HG03442 (cell line): ENCODE data around the gene TOP2A.

Experiments used
- ATAC-seq: cut with Tn5 transposase; IDR thresholded peaks from one replicate; pipeline ENCODE4 v1.9.1; 2021; ENCODE audit warnings: mild to moderate bottlenecking, moderate library complexity; ENCODE audit not compliant: unreplicated experiment

TOP2A gene

DNA sequence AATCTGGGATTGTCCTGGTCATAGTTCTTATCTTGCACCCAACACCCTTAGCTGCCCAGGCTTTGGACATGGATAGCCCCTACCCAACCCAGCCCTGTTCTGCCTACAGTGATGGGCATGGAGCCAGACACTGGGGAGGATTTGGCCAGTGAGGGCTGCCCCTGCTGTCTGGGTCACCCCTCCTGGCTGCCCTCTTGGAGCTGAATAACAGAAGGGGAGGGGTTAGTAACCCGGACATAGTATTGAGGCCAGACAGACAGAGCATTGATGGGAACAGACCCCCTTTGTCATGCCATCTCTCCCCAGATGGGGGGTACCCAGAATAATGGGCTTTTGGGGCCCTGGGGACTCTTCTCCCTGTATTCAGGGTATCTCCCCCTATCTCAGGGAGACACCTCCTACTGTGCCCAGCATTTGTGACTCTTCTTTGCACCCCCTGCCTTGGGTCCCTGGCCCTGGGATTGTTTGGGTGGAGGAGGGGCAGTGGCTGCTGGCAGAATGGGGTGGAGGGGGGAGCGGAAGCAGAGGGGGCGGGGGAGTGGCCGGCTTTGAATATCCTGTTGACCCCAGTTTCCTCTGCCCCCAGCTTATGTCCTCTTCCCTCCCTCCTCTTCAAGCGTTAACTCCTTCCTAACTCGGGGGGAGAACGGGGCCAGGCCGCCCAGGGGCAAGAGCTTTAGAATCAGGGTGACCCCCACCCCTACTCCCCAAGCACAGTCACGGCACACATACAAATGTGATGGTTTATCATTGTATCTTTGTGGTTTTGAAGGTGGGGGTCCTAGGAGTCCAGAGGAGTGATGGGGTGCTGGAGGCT lies 70.2 kb downstream of the TOP2A start:
- ATAC-seq = no peak

DNA sequence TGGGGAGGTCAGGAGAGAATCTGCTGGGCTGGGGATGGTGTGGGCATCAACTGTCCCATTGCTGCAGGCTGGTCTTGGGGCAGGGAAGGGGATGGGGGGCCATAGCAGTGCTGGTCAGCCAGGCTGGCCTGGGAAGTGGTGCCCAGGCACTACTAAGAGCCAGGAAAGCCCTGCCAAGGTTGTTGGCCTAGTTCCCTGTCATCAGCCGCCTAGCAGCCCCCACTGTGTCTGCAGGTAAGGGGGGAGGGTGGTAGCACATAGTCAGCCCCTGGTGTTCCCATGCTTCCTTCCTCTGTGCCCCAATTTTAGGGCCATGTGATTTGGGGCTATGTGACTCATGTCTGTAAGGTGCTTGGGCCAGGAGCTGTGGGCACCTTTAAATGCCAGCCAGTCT lies 70.9 kb downstream of the TOP2A start:
- no peak for ATAC-seq

DNA sequence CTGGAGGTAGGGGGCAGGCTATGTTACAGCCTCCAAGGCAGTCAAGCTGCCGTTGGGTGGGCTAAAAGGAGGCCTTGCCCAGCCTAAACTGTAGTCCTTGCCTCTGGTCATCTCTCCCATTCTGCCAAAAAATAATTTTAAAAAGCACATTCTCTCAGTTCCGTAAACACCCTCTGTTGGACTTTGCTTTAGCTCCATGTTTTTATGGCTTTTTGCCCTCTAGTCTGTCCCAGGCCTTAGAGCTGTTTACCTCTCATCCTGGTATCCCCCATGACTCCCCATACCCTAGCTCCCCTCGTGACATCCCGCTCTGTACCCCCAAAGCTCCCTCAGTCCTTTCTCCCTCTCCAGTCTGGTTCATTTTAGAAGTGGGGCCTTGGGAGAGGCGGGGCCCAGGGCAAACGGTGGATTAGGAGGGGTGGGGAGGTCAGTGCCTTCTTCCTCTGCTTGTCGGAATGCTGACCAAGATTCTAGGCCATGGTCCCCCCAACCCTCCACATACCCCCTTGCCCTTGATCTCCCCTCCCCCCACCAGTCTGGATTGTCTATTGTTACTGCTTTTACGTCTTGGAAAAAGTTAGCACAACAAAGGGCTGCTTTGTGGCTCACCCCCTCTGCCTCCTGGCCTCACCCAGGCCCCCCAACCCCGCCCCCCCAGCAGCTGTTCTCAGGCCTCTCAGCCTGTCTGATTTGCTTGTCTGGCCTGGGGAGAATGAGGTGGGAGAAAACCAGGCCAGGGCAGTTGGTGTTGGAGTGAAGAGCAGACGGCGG lies 71.5 kb downstream of the TOP2A start:
- no peak for ATAC-seq

DNA sequence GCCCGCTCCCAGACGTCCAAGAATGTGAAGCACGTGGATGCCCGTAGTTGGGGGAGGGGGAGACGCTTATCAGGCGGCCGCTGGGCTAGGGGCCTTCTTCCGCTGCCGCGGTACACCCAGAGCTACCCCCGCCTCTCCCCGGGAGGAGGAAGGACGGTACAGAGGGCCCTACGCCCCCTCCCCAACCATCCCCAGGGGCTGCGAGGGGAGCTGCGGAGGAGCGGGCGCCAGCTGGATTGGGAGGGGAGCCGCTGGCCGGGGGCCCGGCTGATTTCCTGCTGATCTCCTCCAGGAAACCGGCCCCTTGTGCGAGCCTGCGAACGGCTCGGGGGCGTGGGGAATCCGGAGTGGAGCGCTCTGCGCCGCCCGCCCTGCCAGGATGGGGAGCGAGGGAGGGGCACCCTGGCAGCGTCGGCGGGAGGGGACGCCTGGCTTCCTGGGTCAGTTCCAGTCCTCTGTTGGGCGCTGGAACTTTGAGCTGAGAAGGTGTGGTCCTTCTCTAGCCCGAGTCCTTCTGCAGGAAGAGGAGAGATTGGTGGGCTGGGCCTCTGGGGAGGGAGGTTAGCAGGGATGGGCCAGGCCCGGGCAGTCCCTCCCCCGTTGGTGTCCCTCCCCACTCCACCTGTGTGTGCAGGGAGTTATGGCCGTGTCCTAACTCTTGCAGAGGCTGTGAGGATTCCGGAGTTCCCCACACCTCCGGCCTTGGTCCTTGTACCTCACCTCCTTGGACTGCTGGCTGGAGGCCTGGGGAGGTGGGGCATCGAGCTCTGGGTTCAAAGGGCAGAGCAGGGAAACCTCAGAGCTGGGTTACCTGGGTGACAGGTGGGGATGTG lies 72.3 kb downstream of the TOP2A start:
- no peak for ATAC-seq

DNA sequence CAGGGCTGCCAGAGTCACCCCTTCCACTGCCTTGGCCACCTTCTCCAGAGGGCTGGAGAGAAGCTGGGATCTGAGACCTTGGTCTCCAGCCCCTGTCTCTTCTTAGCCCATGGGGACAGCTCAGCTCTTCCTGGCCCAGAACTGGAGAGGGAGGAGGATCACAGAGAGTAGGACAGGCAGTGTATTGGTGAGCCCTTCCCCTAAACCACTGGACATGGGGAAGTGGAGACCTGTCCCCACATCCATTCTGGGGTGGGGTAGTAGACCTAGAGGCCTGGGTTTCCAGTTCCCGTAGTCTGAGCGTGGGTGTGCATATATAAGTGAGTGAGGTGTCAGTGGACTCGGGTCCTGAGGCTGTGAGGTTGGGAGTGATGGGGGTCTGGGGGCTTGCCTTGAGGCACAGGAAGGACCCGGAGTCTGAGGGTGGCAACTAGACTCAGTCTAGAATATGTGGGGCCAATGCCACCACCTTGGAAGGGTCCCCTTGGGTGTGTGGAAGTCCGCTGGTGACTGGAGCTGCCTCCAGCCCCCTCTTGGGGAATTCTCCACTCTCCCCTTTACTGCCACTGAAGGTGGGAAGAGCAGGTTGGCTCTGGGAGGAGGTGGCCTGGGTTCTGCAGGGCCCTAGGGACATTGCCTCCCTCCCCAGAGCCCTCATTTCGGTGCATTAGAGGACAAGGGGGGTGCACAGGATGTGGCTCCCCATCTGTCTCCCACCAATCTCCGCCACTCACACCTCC lies 73.1 kb downstream of the TOP2A start:
- no peak for ATAC-seq

DNA sequence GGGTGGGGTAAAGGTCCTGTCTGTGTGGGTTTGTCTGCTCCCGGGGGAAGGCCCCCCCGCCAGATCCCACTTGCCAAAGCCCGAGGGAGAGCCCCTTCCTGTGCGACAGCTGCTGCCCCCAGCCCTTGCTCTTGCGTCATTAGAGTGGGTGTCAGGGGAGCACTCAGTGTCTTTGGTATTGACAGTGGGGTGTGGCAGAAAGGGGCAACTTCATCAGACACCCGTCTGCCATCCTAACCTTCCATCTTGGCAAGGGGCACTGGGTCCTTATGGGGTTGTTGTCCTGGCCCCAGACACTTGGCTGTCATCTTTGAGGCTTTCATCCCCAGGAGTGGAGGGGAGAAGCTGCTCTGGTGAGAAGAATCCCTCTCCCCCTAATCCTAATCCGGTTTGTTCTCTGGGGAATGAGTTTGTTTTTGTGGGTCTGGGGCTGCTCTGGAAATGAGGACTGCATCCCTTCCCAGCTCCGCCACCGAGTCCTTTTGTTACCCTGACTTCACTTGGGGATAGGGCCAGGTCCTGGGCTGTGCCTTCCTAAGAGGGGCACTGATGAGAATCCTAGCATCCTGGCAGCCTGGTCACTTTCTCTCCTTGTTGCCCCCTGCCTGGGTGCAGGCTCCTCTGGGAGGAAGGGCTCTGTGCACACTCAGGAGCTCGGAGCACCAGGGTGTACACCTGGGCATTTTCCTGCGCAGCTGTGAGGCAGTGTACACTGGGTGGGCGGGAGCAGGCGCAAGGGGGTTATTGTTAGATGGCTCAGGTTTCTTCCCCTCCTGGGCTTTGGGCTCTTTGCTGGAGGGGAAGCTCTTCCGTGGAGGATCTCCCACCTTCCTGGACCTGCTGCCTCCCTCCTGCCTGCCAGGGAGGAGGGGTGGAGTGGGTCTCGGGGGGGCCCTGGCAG lies 74.2 kb downstream of the TOP2A start:
- no peak for ATAC-seq

DNA sequence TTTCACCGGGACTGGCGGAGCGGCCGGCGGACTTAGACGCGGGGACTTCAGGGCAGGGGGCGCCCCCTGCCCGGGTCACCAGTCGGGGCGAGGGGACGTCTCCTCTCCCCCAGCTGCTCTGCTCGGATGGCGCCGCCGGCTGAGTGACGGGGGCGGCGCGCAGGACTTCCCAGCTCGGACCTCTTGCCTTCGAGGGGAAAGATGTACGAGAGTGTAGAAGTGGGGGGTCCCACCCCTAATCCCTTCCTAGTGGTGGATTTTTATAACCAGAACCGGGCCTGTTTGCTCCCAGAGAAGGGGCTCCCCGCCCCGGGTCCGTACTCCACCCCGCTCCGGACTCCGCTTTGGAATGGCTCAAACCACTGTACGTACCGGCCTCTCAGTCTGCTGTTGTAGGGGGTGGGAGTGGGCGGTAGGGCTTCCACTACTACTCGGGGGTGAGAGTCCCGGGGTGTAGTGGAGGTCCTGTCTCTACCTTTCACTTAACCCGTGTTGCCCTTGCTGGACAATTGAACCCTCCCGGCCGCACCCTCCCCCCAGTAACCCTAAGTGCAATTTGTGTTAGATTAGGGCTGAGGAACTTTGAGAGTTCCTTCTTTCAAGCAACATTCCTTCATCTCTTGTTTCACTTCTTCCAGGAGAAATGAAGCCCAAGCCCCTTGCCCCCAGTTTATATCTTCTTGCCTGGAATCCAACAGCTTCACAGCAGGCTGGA lies 75.0 kb downstream of the TOP2A start:
- ATAC-seq = no peak

DNA sequence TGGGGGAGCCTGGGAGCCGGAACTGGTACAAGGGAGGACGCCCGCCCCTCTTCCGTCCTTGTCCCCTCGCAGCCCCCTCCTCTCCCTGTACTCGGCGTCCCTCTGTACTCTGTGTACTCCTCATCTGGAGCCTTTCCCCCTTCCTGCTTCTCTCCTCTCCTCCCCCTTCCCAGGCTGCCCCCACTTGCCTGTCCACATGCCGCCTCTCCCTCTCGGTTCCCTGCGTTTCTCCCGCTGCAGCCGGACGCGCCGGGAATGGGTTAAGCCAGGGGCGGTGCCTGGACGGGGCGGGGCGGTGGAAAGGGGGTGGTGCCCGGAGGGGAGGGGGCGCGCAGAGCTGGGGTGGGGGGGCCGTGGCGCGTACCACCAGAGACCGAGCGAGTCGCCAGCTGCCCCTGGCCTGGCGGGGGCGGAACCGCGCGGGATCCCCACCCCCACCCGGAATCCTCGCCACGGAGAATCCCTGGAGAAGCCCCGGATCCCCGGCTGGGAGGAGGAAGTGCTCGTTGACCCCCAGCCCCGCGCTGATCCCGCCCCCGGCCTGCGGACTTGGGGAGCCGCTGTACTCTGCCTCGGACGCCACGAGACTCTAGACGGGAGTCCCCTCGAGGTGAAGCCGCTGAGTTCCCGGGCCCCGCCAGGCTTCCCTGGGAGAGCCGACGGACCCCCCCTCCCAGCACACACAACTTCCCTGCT lies 75.7 kb downstream of the TOP2A start:
- no peak for ATAC-seq

DNA sequence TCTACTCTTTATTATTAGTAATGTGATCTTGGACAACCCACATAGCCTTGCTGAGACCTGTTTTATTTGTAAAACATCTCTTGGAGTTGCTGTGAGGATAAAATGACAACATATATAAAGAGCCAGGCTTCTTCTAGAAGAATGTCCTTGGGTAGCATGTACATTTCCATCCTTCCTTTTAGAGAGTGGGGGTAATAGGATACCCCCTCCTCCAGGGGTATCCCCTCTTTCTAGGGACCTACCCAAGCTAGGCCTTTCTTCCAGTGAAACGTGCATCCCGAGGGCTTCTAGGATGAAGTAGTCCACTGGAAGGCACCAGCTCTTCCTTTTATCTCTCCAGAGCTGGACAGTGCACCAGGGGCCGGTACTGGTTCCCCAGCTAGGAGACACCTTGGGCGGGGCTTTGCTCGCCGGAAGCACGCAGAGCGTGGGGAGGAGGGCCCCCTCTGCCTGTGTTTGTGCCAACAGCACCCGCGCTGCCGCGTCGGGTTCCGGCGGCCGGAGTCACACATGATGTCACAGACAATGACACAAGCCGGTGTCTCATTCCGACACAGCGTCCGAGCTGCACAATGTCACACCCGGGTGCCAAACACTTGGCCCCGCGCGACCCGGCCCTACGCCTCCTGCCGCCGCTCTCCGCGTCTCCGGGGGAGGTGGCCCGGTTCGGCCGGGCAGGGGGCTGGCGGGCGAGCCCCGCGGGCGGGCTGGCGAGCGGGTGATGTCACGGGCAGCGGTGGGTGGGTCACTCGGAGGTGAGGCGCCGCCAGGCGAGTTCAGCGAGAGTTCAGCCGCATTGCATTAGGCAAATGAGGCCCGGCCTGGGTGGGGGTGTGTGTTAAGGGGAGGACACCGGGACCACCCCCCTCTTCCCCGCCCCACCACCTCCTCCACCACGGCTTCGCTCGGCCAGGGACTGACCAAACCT lies 76.6 kb downstream of the TOP2A start:
- peak; percentile 60 for ATAC-seq

DNA sequence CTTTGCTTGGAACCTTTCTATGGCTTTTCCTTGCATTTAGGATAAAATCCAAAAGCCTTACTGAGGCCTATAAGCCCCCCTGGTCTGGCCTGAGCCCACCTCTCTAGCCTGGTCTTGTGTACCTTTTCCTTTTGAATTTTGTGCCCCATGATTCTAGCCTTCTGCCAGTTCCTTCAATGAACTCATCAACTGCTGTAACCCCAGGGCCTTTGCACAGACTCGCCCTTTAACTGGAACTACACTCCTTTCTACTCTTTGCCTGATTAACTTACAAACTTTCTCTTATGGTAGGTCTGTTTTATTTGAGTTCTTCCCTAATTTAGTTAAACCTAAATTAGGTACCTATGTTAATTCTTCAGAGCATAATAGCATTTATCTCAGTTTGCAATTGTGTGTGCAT lies 77.4 kb downstream of the TOP2A start:
- no peak for ATAC-seq

DNA sequence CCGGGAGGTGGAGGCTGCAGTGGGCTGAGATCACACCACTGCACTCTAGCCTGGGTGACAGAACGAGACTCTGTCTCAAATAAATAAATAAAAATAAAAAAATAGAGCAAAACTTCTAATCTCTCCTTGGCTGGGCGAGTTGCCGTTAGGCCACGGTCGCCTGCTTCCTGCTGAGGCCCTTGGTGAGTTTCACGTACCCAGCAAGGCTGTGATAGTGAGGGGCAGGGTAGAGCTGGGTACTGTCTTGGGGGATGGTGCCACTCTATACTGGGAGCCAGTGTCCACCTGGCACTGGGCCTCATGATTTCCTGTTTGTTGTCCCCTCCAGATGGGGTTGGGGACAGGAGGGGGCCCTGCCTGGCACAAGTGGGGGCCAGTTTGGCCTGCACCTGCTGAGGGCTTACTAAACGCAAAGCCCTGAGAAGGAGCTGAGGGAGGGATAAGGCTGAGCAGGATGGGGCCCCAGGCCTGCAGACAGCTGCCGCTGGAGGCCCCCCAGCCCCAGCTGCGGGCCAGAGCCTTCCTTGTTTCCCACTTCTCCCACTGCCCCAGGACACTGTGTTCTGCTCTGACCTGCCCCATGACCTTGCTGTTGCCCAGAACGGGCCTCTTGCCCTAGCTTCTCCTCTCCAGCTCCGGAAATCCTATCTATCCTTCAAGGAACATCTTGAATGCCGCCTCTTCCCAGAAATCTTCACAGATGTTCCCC lies 78.6 kb downstream of the TOP2A start:
- ATAC-seq = no peak
